ENCODE results near the gene DLEC1.

DNA sequence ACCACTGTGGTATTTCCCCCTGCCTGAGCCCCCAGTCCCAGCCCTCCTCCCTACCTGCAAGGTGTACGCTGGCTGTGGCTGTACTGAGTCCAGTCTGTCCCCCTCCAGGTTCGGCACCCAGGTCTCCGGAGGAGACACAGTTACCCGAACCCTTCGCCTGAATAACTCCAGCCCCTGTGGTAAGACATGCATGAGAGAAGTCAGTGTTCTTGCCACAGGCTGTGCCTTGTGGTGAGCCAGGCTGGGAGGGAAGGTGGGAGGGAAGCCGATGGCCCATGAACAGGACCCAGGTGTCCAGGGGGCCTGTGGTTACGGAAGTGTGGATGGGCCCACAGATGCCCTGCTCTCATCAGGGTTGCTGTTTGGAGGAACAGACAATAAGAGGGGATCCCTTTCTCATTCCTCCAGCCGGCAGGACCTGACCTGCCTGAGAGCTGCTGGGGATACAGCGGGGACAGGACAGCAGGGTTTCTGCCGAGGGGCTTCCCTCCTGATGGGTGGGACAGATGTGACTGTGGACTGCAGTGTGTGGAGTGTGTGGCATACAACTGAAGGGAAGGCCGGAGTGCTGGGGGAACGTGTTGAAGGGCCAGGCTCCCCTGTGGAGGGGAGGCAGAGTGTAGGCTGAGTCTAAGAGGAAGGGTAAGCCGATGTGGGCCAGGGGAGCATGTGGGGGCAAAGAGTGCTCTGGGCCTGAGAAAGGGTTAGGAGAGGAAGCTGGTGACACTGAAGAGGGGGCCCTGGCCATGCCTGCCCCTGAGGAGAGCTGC is 76.1 kb downstream of the DLEC1 start:
- TF ChIP-seq TAF1 (IDR thresholded peaks at IDR 0.05; ENCODE audit: borderline replicate concordance, low read depth, low read length) (no peak), POLR2A (IDR thresholded peaks at IDR 0.05; ENCODE audit: low read depth, low read length) (no peak)

Measured in GM12892 (cell line).